GM18873 (cell line): ENCODE results near the gene RNF13.

ENCODE experiments used
- ATAC-seq: cut with Tn5 transposase; IDR thresholded peaks from one replicate; pipeline ENCODE4 v1.9.1; 2021; ENCODE audit warnings: mild to moderate bottlenecking, moderate library complexity, moderate number of reproducible peaks; ENCODE audit not compliant: unreplicated experiment, low FRiP score

Gene RNF13

GRCh38 chr3:149812606-149813366 lies at the start of gene RNF13:
Gene RNF13, plus strand, starts transcription at chr3:149813215. Its CDS starts 32,812 bp downstream, at chr3:149846027.
- peak; percentile 88 for ATAC-seq

- ATAC-seq, result no peak
These were observed 49.3 kb upstream of the RNF13 start for GRCh38 chr3:149763565-149764195.

GRCh38 chr3:149764302-149764701 lies 48.7 kb upstream of the RNF13 start:
- ATAC-seq, result no peak

- no peak for ATAC-seq
These were observed 47.2 kb upstream of the RNF13 start for GRCh38 chr3:149765762-149766334.

GRCh38 chr3:149767720-149768119 lies 45.3 kb upstream of the RNF13 start:
- ATAC-seq, result no peak

- no peak for ATAC-seq
These were observed 44.3 kb upstream of the RNF13 start for GRCh38 chr3:149768704-149769103.

GRCh38 chr3:149770246-149770645 lies 42.8 kb upstream of the RNF13 start:
- ATAC-seq, result no peak

- no peak for ATAC-seq
These were observed 41.3 kb upstream of the RNF13 start for GRCh38 chr3:149771652-149772271.

GRCh38 chr3:149772861-149773260 lies 40.2 kb upstream of the RNF13 start:
- no peak for ATAC-seq

GRCh38 chr3:149776170-149776569 lies 36.8 kb upstream of the RNF13 start:
- ATAC-seq, result no peak

- no peak for ATAC-seq
These were observed 35.4 kb upstream of the RNF13 start for GRCh38 chr3:149777414-149778214.

- no peak for ATAC-seq
These were observed 31.8 kb upstream of the RNF13 start for GRCh38 chr3:149781211-149781610.

GRCh38 chr3:149781741-149782140 lies 31.3 kb upstream of the RNF13 start:
- no peak for ATAC-seq

GRCh38 chr3:149783576-149783975 lies 29.4 kb upstream of the RNF13 start:
- ATAC-seq, result no peak

- no peak for ATAC-seq
These were observed 28.8 kb upstream of the RNF13 start for GRCh38 chr3:149784064-149784704.

- ATAC-seq, result no peak
These were observed 22.7 kb upstream of the RNF13 start for GRCh38 chr3:149790268-149790667.

- ATAC-seq, result no peak
These were observed 22.3 kb upstream of the RNF13 start for GRCh38 chr3:149790698-149791097.

- ATAC-seq, result no peak
These were observed 20.4 kb upstream of the RNF13 start, which contains the start of gene ANKUB1 for GRCh38 chr3:149792452-149793270. Gene ANKUB1, minus strand, starts transcription at chr3:149792554. Its CDS starts 188 bp downstream, at chr3:149792366.

GRCh38 chr3:149796026-149796425 lies 17.0 kb upstream of the RNF13 start:
- no peak for ATAC-seq
